ENCODE data around the gene TNRC6B.
"Not testable (repeated sequence)": the region's sequence is repeated elsewhere in the genome, so short reads cannot be mapped to it uniquely, and the experiment has no call there.

The TNRC6B gene

DNA sequence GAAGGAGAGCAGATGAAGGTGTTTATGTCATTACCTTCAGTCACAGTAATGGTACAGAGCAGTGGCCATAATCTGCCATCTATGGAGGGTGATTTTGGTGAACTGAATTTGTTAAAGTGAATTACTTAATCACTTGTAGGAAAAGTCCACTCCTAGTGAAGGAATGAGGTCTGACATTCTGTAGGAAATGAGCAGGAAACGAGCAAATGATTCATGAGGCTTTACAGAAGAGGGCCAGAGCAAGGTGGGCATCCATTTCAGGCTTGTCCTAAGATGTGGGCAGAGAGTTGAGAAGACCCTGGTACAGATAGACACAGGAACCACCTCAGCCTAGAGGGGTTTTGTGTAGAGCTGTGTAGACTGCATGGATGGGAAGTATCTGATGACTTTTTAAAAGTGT lies 186.7 kb downstream of the TNRC6B start:
- DNase-seq (ENCODE audit: low spot score) = no peak

DNA sequence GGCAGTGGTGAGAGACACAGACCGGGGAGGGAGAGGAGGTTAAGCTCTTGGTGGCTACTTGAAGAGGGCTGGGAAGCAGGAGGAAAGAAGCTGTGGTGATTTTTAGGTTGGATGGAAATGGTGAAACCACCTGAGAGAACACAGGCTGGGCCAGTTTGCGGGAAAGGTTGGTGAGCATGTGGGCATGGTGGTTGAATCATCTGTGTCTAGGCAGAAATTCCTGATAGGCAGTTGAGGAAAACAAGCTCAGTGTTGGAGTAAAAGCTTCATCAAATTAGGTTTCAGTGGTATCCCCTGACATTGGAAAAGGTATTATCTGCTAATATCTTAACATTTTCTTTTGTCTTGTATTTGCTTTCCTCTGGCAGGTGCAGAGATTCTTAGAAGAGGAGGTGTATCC lies 188.3 kb downstream of the TNRC6B start:
- no peak for DNase-seq (ENCODE audit: low spot score)

GRCh38 chr22:40367342-40367741 lies 189.6 kb downstream of the TNRC6B start:
- DNase-seq (ENCODE audit: low spot score) = no peak

GRCh38 chr22:40368016-40368415 lies 190.3 kb downstream of the TNRC6B start:
- DNase-seq (ENCODE audit: low spot score) = no peak

DNA sequence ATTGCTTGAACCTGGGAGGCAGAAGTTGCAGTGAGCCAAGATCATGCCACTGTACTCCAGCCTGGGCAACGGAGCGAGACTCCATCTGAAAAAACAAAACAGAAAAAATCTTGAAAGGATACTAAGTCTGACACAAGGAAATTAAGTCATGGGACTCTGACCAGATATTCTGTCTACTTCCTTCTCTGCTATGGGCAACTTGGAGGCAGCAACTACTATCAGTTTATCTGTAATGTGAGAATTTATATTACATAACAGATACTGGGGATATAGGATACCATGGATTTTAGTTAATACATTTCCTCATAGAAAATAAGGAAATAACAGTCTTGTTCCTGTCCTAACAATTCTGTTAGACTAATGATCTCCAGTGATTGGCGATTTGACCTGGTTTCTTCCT lies 191.1 kb downstream of the TNRC6B start:
- DNase-seq (ENCODE audit: low spot score) = no peak

- no peak for DNase-seq (ENCODE audit: low spot score)
Measured at GRCh38 chr22:40374567-40374966, 196.8 kb downstream of the TNRC6B start.

GRCh38 chr22:40376149-40376548 lies 198.4 kb downstream of the TNRC6B start:
- no peak for DNase-seq (ENCODE audit: low spot score)

GRCh38 chr22:40377931-40378330 lies 200.2 kb downstream of the TNRC6B start:
- no peak for DNase-seq (ENCODE audit: low spot score)

GRCh38 chr22:40378448-40378847 lies 200.7 kb downstream of the TNRC6B start:
- not testable (repeated sequence) for DNase-seq (ENCODE audit: low spot score)

DNA sequence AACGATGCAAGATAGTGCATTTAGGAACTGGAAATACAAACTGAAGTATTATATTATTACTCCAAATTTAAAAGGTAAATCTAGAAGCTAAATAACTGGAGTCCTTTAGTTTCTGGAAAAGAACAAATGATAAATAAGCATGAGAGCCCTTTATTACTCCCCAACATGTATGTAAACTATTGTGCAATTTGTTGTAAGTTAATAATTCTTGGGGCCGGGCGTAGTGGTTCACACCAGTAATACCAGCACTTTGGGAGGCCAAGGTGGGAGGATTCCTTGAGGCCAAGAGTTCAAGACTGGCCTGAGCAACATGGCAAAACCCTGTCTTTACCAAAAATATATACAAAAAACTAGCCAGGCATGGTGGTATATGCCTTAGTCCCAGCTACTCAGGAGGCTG lies 203.7 kb downstream of the TNRC6B start:
- DNase-seq (ENCODE audit: low spot score) = no peak

DNA sequence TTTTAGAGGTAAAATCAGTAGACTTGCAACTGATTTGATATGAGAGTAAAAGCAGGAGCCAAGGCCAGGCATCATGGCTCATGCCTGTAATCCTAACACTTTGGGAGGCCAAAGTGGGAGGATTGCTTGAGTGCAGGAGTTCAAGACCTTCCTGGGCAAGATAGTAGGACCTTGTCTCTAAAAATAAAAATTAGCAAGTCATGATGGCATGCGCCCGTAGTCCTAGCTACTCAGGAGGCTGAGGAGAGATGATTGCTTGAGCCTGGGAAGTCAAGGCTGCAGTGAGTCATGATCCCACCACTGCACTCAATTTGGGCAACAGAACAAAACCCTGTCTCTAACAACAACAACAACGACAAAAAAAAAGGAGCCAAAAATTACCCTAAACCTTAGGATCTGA lies 206.2 kb downstream of the TNRC6B start:
- no peak for DNase-seq (ENCODE audit: low spot score)

GRCh38 chr22:40385036-40385782 lies 207.5 kb downstream of the TNRC6B start:
- DNase-seq (ENCODE audit: low spot score) = no peak

Data from hematopoietic multipotent progenitor cell treated with erythropoietin and hydrocortisone succinate and interleukin-3 and kit ligand, for 15 days (in vitro differentiated cells).